Ovary (tissue), 3 donors: ENCODE results near the gene CRMP1.

Experiments
- CTCF ChIP-seq, 3 donors: fragments of 450-650 bp in 2 of 3; fragments of 200-600 bp in 1 of 3; IDR thresholded peaks; one replicate each; pipeline versions ENCODE4 v1.5.1 to v1.8.0; 2016 to 2022; ENCODE audit warnings: antibody characterized with exemption in 3 of 3, mild to moderate bottlenecking in 1 of 3
- POLR2A ChIP-seq: fragments of 450-650 bp; IDR thresholded peaks from one replicate; pipeline ENCODE4 v1.6.1; 2017; ENCODE audit warnings: antibody characterized with exemption, mild to moderate bottlenecking, moderate library complexity
- donor health status: DM: no; HTN: no; CAD: no.

- TF ChIP-seq CTCF (IDR thresholded peaks at IDR 0.05) (no peak), POLR2A (no peak)
These were observed 69.2 kb downstream of the CRMP1 start for GRCh38 chr4:5823542-5824211.
